Measurements from ENCODE around the gene FAM107B.

The FAM107B gene

DNA sequence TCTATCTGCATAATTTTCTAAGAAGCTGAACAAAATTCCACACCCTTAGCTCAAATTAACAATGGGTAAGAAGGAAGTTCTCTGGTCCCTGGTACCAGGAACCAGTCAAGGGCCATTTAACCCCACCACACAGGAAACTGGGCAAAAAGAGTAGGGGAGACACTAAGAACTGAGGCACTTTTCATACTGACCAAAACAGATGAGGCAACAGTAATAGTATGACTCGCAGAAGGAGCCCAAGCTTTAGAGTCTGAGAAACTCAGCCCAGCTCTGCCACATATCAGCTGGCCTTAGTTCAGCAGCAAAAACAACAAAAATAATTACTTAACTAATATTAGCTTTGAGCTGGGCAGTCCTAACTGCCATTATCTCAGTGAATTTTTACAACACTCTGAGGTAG is 221.2 kb downstream of the FAM107B start:
- Mint-ChIP-seq H3K27ac (peak overlapping the region; percentile 30), H3K4me1 (peaks cover 96% of the 10 kb centered on the region)

GRCh38 chr10:14552015-14552414 is 222.7 kb downstream of the FAM107B start:
- H3K9me3 Mint-ChIP-seq: no peaks in the 10 kb centered on the region
- peaks cover 90% of the 10 kb centered on the region for H3K4me1 Mint-ChIP-seq
- peaks cover 47% of the 10 kb centered on the region for H3K36me3 Mint-ChIP-seq (ENCODE audit: low read depth)
- H3K27ac Mint-ChIP-seq: peak overlapping the region; percentile 30
- H3K27me3 Mint-ChIP-seq: no peaks in the 10 kb centered on the region
- peak overlapping the region; percentile 6 for H3K4me3 Mint-ChIP-seq
- DNase-seq (no peak), ATAC-seq (no peak)

More for the DNA sequence above, 221.2 kb downstream of the FAM107B start:
- no peak for DNase-seq
- no peaks in the 10 kb centered on the region for H3K27me3 Mint-ChIP-seq
- peak; percentile 59 for ATAC-seq
- H3K4me3 Mint-ChIP-seq: no peak overlapping the region
- peaks cover 48% of the 10 kb centered on the region for H3K36me3 Mint-ChIP-seq (ENCODE audit: low read depth)
- no peaks in the 10 kb centered on the region for H3K9me3 Mint-ChIP-seq

- DNase-seq (no peak), ATAC-seq (peak; percentile 21)
- peaks cover 90% of the 10 kb centered on the region for H3K4me1 Mint-ChIP-seq
- peak overlapping the region; percentile 58 for H3K27ac Mint-ChIP-seq
- H3K36me3 Mint-ChIP-seq (ENCODE audit: low read depth): peaks cover 52% of the 10 kb centered on the region
- H3K27me3 Mint-ChIP-seq: no peaks in the 10 kb centered on the region
- H3K9me3 Mint-ChIP-seq: no peaks in the 10 kb centered on the region
- no peak overlapping the region for H3K4me3 Mint-ChIP-seq
Observed at GRCh38 chr10:14550471-14550981, 224.2 kb downstream of the FAM107B start.

- no peak for DNase-seq
- peaks cover 90% of the 10 kb centered on the region for H3K4me1 Mint-ChIP-seq
- H3K4me3 Mint-ChIP-seq: no peak overlapping the region
- peak overlapping the region; percentile 48 for H3K27ac Mint-ChIP-seq
- H3K36me3 Mint-ChIP-seq (ENCODE audit: low read depth): peaks cover 49% of the 10 kb centered on the region
- H3K27me3 Mint-ChIP-seq: no peaks in the 10 kb centered on the region
- no peak for ATAC-seq
- H3K9me3 Mint-ChIP-seq: no peaks in the 10 kb centered on the region
Observed at GRCh38 chr10:14549496-14549895, 225.2 kb downstream of the FAM107B start.

DNA sequence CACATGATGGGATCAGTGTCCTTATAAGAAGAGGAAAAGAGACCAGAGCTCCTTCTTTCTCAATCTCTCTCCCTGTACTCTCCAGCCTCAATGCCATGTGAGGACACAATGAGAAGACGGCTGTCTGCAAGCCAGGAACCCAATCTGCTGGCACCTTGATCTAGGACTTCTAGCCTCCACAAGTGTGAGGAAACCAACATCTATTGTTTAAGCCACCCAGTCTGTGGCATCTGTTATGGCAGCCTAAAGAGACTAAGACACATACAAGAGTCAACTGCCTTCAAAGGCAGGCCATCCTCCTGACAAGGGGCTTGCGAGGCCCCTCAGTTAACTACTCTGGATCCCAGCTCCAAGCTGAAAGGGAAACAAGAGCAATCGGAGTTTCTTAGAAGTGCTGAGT is 225.7 kb downstream of the FAM107B start:
- Mint-ChIP-seq H3K4me1 (peaks cover 90% of the 10 kb centered on the region), H3K9me3 (no peaks in the 10 kb centered on the region), H3K27me3 (no peaks in the 10 kb centered on the region), H3K4me3 (no peak overlapping the region), H3K36me3 (ENCODE audit: low read depth) (peaks cover 48% of the 10 kb centered on the region), H3K27ac (peak overlapping the region; percentile 48)
- no peak for DNase-seq
- ATAC-seq: no peak

- no peaks in the 10 kb centered on the region for H3K9me3 Mint-ChIP-seq
- ATAC-seq (no peak), DNase-seq (no peak)
- H3K4me3 Mint-ChIP-seq: no peak overlapping the region
- H3K36me3 Mint-ChIP-seq (ENCODE audit: low read depth): peaks cover 48% of the 10 kb centered on the region
- H3K4me1 Mint-ChIP-seq: peaks cover 90% of the 10 kb centered on the region
- H3K27me3 Mint-ChIP-seq: no peaks in the 10 kb centered on the region
- H3K27ac Mint-ChIP-seq: peak overlapping the region; percentile 48
Observed at GRCh38 chr10:14548474-14548873, 226.2 kb downstream of the FAM107B start.

DNA sequence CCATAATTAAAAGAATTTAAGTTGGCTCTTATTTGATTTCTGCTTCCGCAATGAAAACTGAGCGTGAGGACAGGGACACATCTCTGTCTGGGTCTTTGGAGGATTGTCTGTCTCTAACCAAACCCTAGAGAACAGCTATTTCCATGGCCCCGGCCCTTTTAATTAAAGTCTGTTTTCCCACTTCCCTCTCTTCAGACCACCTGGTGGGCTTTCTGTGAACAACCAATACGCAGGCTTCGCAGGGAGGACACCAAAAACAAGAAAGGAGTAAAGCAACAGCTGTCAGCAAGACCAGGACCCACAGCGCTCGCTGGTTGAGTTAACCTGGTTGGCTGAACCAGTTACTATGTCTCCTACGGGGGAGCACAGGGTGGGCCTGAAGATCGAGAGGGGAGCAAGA is 226.9 kb downstream of the FAM107B start:
- no peak overlapping the region for H3K27ac Mint-ChIP-seq
- H3K4me1 Mint-ChIP-seq: peaks cover 90% of the 10 kb centered on the region
- DNase-seq (no peak), ATAC-seq (no peak)
- H3K4me3 Mint-ChIP-seq: no peak overlapping the region
- H3K9me3 Mint-ChIP-seq: no peaks in the 10 kb centered on the region
- H3K27me3 Mint-ChIP-seq: no peaks in the 10 kb centered on the region
- H3K36me3 Mint-ChIP-seq (ENCODE audit: low read depth): peaks cover 42% of the 10 kb centered on the region

- Mint-ChIP-seq H3K36me3 (ENCODE audit: low read depth) (peaks cover 41% of the 10 kb centered on the region), H3K9me3 (no peaks in the 10 kb centered on the region), H3K27me3 (no peaks in the 10 kb centered on the region), H3K4me3 (no peak overlapping the region), H3K4me1 (peaks cover 85% of the 10 kb centered on the region), H3K27ac (peak overlapping the region; percentile 44)
- DNase-seq: no peak
- ATAC-seq: no peak
Observed at GRCh38 chr10:14545827-14546226, 228.9 kb downstream of the FAM107B start.

DNA sequence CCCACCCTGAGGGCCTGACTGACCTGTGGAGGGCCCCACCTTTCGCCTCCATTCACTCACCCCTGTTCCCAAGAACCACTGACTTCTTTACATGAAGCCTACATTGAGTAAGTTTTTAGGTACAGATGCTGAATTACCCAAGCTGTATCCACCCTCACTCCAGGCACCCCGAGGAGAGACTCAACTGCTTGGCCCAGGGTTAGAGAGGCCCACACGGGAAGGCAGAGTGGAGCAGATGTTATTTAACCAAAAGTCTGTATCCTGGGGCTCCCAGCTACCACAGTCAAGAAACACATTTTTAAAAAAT is 230.8 kb downstream of the FAM107B start:
- H3K27me3 Mint-ChIP-seq: no peaks in the 10 kb centered on the region
- H3K27ac Mint-ChIP-seq: peak overlapping the region; percentile 79
- H3K36me3 Mint-ChIP-seq (ENCODE audit: low read depth): peaks cover 42% of the 10 kb centered on the region
- H3K4me3 Mint-ChIP-seq: peak overlapping the region; percentile 56
- no peaks in the 10 kb centered on the region for H3K9me3 Mint-ChIP-seq
- peak; percentile 14 for ATAC-seq
- H3K4me1 Mint-ChIP-seq: peaks cover 83% of the 10 kb centered on the region
- no peak for DNase-seq

GRCh38 chr10:14543046-14543903 is 231.4 kb downstream of the FAM107B start:
- ATAC-seq (peak; percentile 84), DNase-seq (peak; percentile 40)
- Mint-ChIP-seq H3K9me3 (no peaks in the 10 kb centered on the region), H3K4me1 (peaks cover 83% of the 10 kb centered on the region), H3K36me3 (ENCODE audit: low read depth) (peaks cover 44% of the 10 kb centered on the region), H3K27me3 (no peaks in the 10 kb centered on the region), H3K4me3 (peak overlapping the region; percentile 56), H3K27ac (peak overlapping the region; percentile 79)

DNA sequence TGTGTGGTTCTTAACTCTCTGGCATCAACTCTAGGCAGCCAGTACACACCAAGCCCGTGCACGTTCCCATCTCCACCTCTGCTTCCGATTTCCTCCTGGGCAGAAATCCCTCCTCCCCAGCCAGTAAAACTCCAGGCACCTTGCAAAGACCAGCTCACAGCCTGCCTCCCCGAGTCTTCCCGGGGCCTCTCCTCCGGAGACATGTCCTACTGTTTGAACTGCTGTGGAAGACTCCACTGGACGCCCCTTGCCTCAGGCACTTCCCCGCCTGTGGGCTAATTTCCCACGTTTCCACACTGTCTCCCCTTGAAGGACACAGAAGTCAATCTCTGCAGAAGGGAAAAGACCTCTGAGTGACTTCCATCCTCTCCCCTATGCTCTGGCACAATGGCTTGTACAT is 233.3 kb downstream of the FAM107B start:
- Mint-ChIP-seq H3K27ac (peak overlapping the region; percentile 40), H3K4me1 (peaks cover 78% of the 10 kb centered on the region), H3K4me3 (no peak overlapping the region), H3K27me3 (no peaks in the 10 kb centered on the region), H3K9me3 (no peaks in the 10 kb centered on the region), H3K36me3 (ENCODE audit: low read depth) (peaks cover 33% of the 10 kb centered on the region)
- no peak for ATAC-seq
- no peak for DNase-seq

DNA sequence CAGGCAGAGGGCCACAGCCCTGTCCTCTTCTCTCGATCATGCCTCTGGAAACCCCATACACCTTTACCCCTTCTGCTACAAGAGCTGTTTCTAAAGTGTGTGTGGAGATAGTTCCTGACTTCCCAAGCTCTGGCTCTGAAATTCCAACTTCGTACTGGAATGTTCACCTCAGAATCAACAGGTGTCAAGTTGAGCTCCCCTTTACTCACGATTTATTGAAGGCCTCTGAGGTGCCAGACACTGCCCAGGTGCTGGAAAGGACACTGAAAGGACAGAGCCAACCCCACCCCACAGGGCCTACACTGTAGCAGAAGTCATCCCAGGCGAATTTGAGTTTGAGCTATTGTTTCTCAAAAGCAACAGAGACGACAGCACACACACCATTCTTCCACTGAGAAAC is 234.1 kb downstream of the FAM107B start:
- Mint-ChIP-seq H3K36me3 (ENCODE audit: low read depth) (peaks cover 28% of the 10 kb centered on the region), H3K27ac (peak overlapping the region; percentile 59), H3K4me3 (no peak overlapping the region), H3K9me3 (no peaks in the 10 kb centered on the region), H3K27me3 (no peaks in the 10 kb centered on the region), H3K4me1 (peaks cover 77% of the 10 kb centered on the region)
- DNase-seq (no peak), ATAC-seq (no peak)

DNA sequence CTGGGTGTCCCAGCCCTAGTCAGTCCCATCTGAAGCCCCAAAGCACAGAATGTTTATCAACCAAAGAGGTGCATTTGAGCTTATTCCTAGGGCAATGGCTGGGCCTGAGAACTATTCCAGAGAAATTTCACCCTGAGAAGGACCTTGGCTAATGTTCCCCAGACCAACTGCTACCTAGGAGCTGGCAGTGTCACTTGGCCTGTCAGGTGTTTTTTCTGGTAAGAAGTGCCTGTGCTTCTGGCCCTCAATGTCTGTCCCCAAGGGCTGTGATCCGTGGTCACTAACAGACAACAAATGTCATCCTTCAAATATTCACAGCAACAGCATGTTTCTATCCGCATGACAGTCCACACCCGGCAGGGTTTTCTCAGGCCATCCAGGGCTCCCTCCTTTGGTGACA is 234.6 kb downstream of the FAM107B start:
- peaks cover 30% of the 10 kb centered on the region for H3K36me3 Mint-ChIP-seq (ENCODE audit: low read depth)
- no peaks in the 10 kb centered on the region for H3K27me3 Mint-ChIP-seq
- DNase-seq: no peak
- H3K9me3 Mint-ChIP-seq: no peaks in the 10 kb centered on the region
- no peak overlapping the region for H3K4me3 Mint-ChIP-seq
- peak overlapping the region; percentile 59 for H3K27ac Mint-ChIP-seq
- no peak for ATAC-seq
- H3K4me1 Mint-ChIP-seq: peaks cover 77% of the 10 kb centered on the region

- Mint-ChIP-seq H3K9me3 (no peaks in the 10 kb centered on the region), H3K27ac (peak overlapping the region; percentile 47), H3K27me3 (no peaks in the 10 kb centered on the region), H3K4me3 (no peak overlapping the region), H3K36me3 (ENCODE audit: low read depth) (peaks cover 30% of the 10 kb centered on the region), H3K4me1 (peaks cover 75% of the 10 kb centered on the region)
- ATAC-seq: no peak
- no peak for DNase-seq
Observed at GRCh38 chr10:14539176-14539575, 235.5 kb downstream of the FAM107B start.

Data from activated naive CD8-positive, alpha-beta T cell treated with anti-CD3 and anti-CD28 coated beads, Interleukin-2, amount 50 U/mL, for 24 hours (primary cell).